ENCODE results near the gene ZNF407. TPM values are rescaled to one million over a fixed set of nuclear protein-coding genes. Genes with fewer than 3 reads are reported as not detected.

The ZNF407 gene
- total RNA-seq, 4 donors from 2014 or later, result 18.1 to 29.1 (median 19.7) TPM

DNA sequence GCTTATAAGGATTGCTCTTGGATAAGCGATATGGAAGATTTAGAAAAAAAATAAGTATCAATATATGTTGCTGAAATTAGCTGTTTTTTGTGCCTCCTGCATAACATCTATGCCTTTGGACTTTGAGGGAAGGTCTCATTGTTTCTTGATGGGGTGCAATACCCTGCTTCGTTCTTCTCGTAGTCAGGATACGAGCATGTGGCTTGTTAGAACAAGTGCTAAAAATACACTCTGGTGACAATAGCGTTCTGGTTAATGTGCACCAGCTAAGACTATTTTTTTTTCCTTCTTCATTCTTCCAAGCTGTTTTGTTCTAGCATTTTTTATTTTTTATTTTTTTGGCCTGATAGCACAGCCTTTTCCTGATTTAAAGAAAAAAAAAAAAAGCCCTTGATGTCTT lies 97.5 kb downstream of the ZNF407 start:
- Histone ChIP-seq H3K27ac (no peak overlapping the region), H3K4me3 (no peak overlapping the region), H3K27me3 (no peaks in the 10 kb centered on the region), H3K4me1 (no peaks in the 10 kb centered on the region), H3K36me3 (no peaks in the 10 kb centered on the region), H3K9me3 (no peaks in the 10 kb centered on the region)
- no peak for ATAC-seq
- 96 to 100% methylated on average over 3 to 5 of the region's 5 CpGs for WGBS, 2 donors (ENCODE audit: low coverage in 1 of 2)
- TF ChIP-seq, protein P1, sequence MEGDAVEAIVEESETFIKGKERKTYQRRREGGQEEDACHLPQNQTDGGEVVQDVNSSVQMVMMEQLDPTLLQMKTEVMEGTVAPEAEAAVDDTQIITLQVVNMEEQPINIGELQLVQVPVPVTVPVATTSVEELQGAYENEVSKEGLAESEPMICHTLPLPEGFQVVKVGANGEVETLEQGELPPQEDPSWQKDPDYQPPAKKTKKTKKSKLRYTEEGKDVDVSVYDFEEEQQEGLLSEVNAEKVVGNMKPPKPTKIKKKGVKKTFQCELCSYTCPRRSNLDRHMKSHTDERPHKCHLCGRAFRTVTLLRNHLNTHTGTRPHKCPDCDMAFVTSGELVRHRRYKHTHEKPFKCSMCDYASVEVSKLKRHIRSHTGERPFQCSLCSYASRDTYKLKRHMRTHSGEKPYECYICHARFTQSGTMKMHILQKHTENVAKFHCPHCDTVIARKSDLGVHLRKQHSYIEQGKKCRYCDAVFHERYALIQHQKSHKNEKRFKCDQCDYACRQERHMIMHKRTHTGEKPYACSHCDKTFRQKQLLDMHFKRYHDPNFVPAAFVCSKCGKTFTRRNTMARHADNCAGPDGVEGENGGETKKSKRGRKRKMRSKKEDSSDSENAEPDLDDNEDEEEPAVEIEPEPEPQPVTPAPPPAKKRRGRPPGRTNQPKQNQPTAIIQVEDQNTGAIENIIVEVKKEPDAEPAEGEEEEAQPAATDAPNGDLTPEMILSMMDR (IDR thresholded peaks at IDR 0.05), result no peak
- TF ChIP-seq POLR2A (IDR thresholded peaks at IDR 0.05), result no peak
- TF ChIP-seq POLR2AphosphoS5 (IDR thresholded peaks at IDR 0.05), result no peak
- no peak for TF ChIP-seq EP300 (IDR thresholded peaks at IDR 0.05)

GRCh38 chr18:74698881-74699280 lies 101.2 kb downstream of the ZNF407 start:
- no peaks in the 10 kb centered on the region for H3K4me1 ChIP-seq
- H3K36me3 ChIP-seq, result peaks cover 0 to 4% of the 10 kb centered on the region in 2 donors
- no peaks in the 10 kb centered on the region for H3K27me3 ChIP-seq
- no peak for TF ChIP-seq EP300 (IDR thresholded peaks at IDR 0.05)
- no peak for TF ChIP-seq POLR2A (IDR thresholded peaks at IDR 0.05)
- TF ChIP-seq, protein P1 (IDR thresholded peaks at IDR 0.05), result no peak
- no peak for TF ChIP-seq POLR2AphosphoS5 (IDR thresholded peaks at IDR 0.05)
- 80 to 90% methylated on average over 4 of the region's 4 CpGs for WGBS, 2 donors (ENCODE audit: low coverage in 1 of 2)
- ATAC-seq, result no peak
- no peaks in the 10 kb centered on the region for H3K9me3 ChIP-seq
- H3K27ac ChIP-seq, result no peak overlapping the region
- no peak overlapping the region for H3K4me3 ChIP-seq

GRCh38 chr18:74699455-74699854 lies 101.8 kb downstream of the ZNF407 start:
- no peaks in the 10 kb centered on the region for H3K9me3 ChIP-seq
- no peak overlapping the region for H3K27ac ChIP-seq
- H3K27me3 ChIP-seq, result no peaks in the 10 kb centered on the region
- 70 to 86% methylated on average over 1 to 3 of the region's 3 CpGs for WGBS, 2 donors (ENCODE audit: low coverage in 1 of 2)
- ATAC-seq, result no peak
- peaks cover 0 to 4% of the 10 kb centered on the region in 2 donors for H3K36me3 ChIP-seq
- TF ChIP-seq EP300 (IDR thresholded peaks at IDR 0.05) (no peak), POLR2A (IDR thresholded peaks at IDR 0.05) (no peak), POLR2AphosphoS5 (IDR thresholded peaks at IDR 0.05) (no peak)
- TF ChIP-seq, protein P1 (IDR thresholded peaks at IDR 0.05), result no peak
- H3K4me1 ChIP-seq, result no peaks in the 10 kb centered on the region
- no peak overlapping the region for H3K4me3 ChIP-seq

- Histone ChIP-seq H3K4me3 (no peak overlapping the region), H3K36me3 (peaks cover 0 to 4% of the 10 kb centered on the region in 2 donors), H3K4me1 (no peaks in the 10 kb centered on the region), H3K27ac (no peak overlapping the region), H3K9me3 (no peaks in the 10 kb centered on the region), H3K27me3 (no peaks in the 10 kb centered on the region)
- 0 to 85% methylated on average over 1 to 3 of the region's 3 CpGs for WGBS, 2 donors (ENCODE audit: low coverage in 1 of 2)
- no peak for ATAC-seq
- TF ChIP-seq EP300 (IDR thresholded peaks at IDR 0.05) (no peak), POLR2A (IDR thresholded peaks at IDR 0.05) (no peak), POLR2AphosphoS5 (IDR thresholded peaks at IDR 0.05) (no peak)
- TF ChIP-seq, protein P1 (IDR thresholded peaks at IDR 0.05), result no peak
Measured at GRCh38 chr18:74702950-74703349, 105.3 kb downstream of the ZNF407 start.

- Histone ChIP-seq H3K9me3 (no peaks in the 10 kb centered on the region), H3K27me3 (no peaks in the 10 kb centered on the region), H3K27ac (no peak overlapping the region), H3K4me3 (no peak overlapping the region), H3K36me3 (no peaks in the 10 kb centered on the region), H3K4me1 (no peaks in the 10 kb centered on the region)
- TF ChIP-seq EP300 (IDR thresholded peaks at IDR 0.05), result no peak
- TF ChIP-seq, protein P1 (IDR thresholded peaks at IDR 0.05), result no peak
- no peak for TF ChIP-seq POLR2A (IDR thresholded peaks at IDR 0.05)
- no peak for TF ChIP-seq POLR2AphosphoS5 (IDR thresholded peaks at IDR 0.05)
- no peak for ATAC-seq
Measured at GRCh38 chr18:74708169-74708568, 110.5 kb downstream of the ZNF407 start.

Data from gastroesophageal sphincter (tissue), 4 donors.